K562 (cell line): Measurements from ENCODE around the gene ADAMTS14. TPM values are rescaled to one million over a fixed set of nuclear protein-coding genes. Genes with fewer than 3 reads are reported as not detected.

Experiments used
- ADNP ChIP-seq: fragments of 200-800 bp; sonication (Bioruptor generic); IDR thresholded peaks from 2 replicates; pipeline ENCODE4 v1.6.1; 2016; ENCODE audit warnings: missing genetic modification characterization, missing compliant biosample characterization
- ELF4 ChIP-seq: fragments of 450-650 bp; formaldehyde crosslinking; IDR thresholded peaks from 2 replicates; pipeline ENCODE4 v1.4.0; 2022; ENCODE audit warnings: missing genetic modification characterization
- IFI16 ChIP-seq: fragments of 250-450 bp; sonication (Bioruptor Pico); IDR thresholded peaks from 2 replicates; pipeline ENCODE4 v2.1.2; 2022; ENCODE audit warnings: mild to moderate bottlenecking, inconsistent platforms
- KLF10 ChIP-seq: fragments of 250-450 bp; sonication (Bioruptor Pico); IDR thresholded peaks from 2 replicates; pipeline ENCODE4 v1.6.1; 2021; ENCODE audit warnings: matching md5 sums
- PHF21A ChIP-seq: fragments of 450-650 bp; IDR thresholded peaks from 2 replicates; pipeline ENCODE4 v1.6.1; 2017; ENCODE audit warnings: low read depth, borderline replicate concordance
- SIN3B ChIP-seq: fragments of 450-650 bp; IDR thresholded peaks from 2 replicates; pipeline ENCODE4 v1.6.1; 2017; ENCODE audit warnings: low read depth, mild to moderate bottlenecking, moderate library complexity
- STAT5A ChIP-seq: IDR thresholded peaks from 2 replicates; pipeline ENCODE4 v1.6.1; 2012; ENCODE audit warnings: low read length, inconsistent platforms, borderline replicate concordance
- TAF15 ChIP-seq: fragments of 200-400 bp; formaldehyde crosslinking; IDR thresholded peaks from 2 replicates; pipeline ENCODE4 v1.6.1; 2017; ENCODE audit warnings: mild to moderate bottlenecking, low read depth, low read length, moderate library complexity
- ZNF224 ChIP-seq: sonication (generic); formaldehyde crosslinking; IDR thresholded peaks from 2 replicates; pipeline ENCODE4 v1.8.0; 2022; ENCODE audit warnings: mild to moderate bottlenecking, missing genetic modification reagents
- polyA plus RNA-seq, 8 experiments: library from polyadenylated mRNA; depleted of rRNA in 4 of 8; stranded (reverse) in 5 of 8; unstranded in 3 of 8; fragments of >200 nt; fragmentation: Nextera tagmentation in 2 of 8; fragmentation: Illumina TruSeq in 1 of 8; extraction: Ambion mirVana in 2 of 8; extraction: Trizol in 1 of 8; gene quantifications; 2 replicates each; pipeline versions ENCODE4 v1.2.1 to v1.2.3, GENCODE V29; 2011 to 2014; ENCODE audit warnings: inconsistent platforms in 1 of 8, missing spikeins in 1 of 8
- total RNA-seq, 7 experiments: library from RNA; depleted of rRNA in 6 of 7; stranded (reverse); fragments of >200 nt in 6 of 7; fragmentation: Illumina TruSeq in 2 of 7; extraction: Trizol in 2 of 7; gene quantifications; 2 replicates each; pipeline versions ENCODE4 v1.2.1 to v1.2.3, GENCODE V29; 2011 to 2021; ENCODE audit warnings: low replicate concordance in 1 of 7
- TF ChIP-seq, protein P1 (sequence below): fragments of 450-650 bp; IDR thresholded peaks from 2 replicates; pipeline ENCODE4 v1.6.1; 2016; ENCODE audit warnings: borderline replicate concordance
- TF ChIP-seq, protein P2 (sequence below): fragments of 250-450 bp; sonication (Bioruptor Pico); IDR thresholded peaks from 2 replicates; pipeline ENCODE4 v1.9.0; 2021; ENCODE audit warnings: mild to moderate bottlenecking
- TF ChIP-seq, protein P3 (sequence below): IDR thresholded peaks from 2 replicates; pipeline ENCODE4 v1.6.1; 2012; ENCODE audit warnings: low read depth, low read length, improper control_type of control experiment, borderline replicate concordance
- TF ChIP-seq, protein P4 (sequence below), 2 experiments: fragments of 150-350 bp in 1 of 2; IDR thresholded peaks; 2 replicates each; pipeline ENCODE4 v1.6.1; 2012 to 2016; ENCODE audit warnings: low read depth in 2 of 2, low read length in 2 of 2, mild to moderate bottlenecking in 1 of 2, moderate library complexity in 1 of 2
- TF ChIP-seq, protein P5 (sequence below), 2 experiments: fragments of 450-650 bp in 1 of 2; sonication (generic) in 1 of 2; formaldehyde crosslinking; conservative IDR thresholded peaks; 2 replicates each; pipeline versions ENCODE4 v1.4.0 to v1.8.1; 2020 to 2022; ENCODE audit warnings: mild to moderate bottlenecking in 1 of 2, missing genetic modification reagents in 1 of 2
- TF ChIP-seq, protein P6 (sequence below): fragments of 150-350 bp; conservative IDR thresholded peaks from 2 replicates; pipeline ENCODE4 v1.6.1; 2014; ENCODE audit warnings: low read length
- TF ChIP-seq, protein P7 (sequence below): fragments of 250-450 bp; sonication (Bioruptor Pico); IDR thresholded peaks from 2 replicates; pipeline ENCODE4 v1.4.0; 2020

The ADAMTS14 gene
- total and polyA plus RNA-seq, 9 of the 15 experiments (the other 6 are each of a cell fraction or from before 2014, with no cell fraction given), result 0.04 to 37.4 (median 15.9) TPM

DNA sequence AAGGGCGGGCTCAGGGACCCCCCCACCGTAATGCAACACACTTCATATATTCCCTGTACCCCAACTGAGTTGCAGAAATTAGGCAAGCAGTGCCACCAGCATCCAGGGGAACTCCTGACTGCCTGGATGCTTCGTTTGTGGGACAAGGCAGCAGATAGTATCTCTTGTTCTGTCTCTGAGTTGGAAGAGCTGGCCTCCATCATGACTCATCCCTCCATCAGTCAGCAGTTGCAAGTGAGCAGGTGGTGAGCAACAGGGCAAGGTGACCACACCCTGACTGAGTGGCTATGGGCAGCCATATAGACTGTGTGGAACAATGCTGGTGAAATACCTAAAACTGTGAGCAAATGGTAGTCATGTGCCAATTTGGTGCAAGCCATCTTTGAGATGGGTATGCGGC lies 22.8 kb upstream of the ADAMTS14 start (continued):
- TF ChIP-seq ELF4 (CRISPR knock-in tag) (peak; percentile 75; the same call in 1 of the 2 replicates), PHF21A (no peak), SIN3B (no peak), KLF10 (CRISPR knock-in tag) (no peak), IFI16 (no peak), STAT5A (no peak), TAF15 (no peak), ZNF224 (no peak), ADNP (tag) (no peak)
- TF ChIP-seq, protein P1, sequence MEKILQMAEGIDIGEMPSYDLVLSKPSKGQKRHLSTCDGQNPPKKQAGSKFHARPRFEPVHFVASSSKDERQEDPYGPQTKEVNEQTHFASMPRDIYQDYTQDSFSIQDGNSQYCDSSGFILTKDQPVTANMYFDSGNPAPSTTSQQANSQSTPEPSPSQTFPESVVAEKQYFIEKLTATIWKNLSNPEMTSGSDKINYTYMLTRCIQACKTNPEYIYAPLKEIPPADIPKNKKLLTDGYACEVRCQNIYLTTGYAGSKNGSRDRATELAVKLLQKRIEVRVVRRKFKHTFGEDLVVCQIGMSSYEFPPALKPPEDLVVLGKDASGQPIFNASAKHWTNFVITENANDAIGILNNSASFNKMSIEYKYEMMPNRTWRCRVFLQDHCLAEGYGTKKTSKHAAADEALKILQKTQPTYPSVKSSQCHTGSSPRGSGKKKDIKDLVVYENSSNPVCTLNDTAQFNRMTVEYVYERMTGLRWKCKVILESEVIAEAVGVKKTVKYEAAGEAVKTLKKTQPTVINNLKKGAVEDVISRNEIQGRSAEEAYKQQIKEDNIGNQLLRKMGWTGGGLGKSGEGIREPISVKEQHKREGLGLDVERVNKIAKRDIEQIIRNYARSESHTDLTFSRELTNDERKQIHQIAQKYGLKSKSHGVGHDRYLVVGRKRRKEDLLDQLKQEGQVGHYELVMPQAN, result no peak
- TF ChIP-seq, protein P2, sequence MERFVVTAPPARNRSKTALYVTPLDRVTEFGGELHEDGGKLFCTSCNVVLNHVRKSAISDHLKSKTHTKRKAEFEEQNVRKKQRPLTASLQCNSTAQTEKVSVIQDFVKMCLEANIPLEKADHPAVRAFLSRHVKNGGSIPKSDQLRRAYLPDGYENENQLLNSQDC (CRISPR knock-in tag), result no peak
- TF ChIP-seq, protein P3, sequence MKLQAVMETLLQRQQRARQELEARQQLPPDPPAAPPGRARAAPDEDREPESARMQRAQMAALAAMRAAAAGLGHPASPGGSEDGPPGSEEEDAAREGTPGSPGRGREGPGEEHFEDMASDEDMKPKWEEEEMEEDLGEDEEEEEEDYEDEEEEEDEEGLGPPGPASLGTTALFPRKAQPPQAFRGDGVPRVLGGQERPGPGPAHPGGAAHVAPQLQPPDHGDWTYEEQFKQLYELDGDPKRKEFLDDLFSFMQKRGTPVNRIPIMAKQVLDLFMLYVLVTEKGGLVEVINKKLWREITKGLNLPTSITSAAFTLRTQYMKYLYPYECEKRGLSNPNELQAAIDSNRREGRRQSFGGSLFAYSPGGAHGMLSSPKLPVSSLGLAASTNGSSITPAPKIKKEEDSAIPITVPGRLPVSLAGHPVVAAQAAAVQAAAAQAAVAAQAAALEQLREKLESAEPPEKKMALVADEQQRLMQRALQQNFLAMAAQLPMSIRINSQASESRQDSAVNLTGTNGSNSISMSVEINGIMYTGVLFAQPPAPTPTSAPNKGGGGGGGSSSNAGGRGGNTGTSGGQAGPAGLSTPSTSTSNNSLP, result no peak
- TF ChIP-seq, protein P4, sequence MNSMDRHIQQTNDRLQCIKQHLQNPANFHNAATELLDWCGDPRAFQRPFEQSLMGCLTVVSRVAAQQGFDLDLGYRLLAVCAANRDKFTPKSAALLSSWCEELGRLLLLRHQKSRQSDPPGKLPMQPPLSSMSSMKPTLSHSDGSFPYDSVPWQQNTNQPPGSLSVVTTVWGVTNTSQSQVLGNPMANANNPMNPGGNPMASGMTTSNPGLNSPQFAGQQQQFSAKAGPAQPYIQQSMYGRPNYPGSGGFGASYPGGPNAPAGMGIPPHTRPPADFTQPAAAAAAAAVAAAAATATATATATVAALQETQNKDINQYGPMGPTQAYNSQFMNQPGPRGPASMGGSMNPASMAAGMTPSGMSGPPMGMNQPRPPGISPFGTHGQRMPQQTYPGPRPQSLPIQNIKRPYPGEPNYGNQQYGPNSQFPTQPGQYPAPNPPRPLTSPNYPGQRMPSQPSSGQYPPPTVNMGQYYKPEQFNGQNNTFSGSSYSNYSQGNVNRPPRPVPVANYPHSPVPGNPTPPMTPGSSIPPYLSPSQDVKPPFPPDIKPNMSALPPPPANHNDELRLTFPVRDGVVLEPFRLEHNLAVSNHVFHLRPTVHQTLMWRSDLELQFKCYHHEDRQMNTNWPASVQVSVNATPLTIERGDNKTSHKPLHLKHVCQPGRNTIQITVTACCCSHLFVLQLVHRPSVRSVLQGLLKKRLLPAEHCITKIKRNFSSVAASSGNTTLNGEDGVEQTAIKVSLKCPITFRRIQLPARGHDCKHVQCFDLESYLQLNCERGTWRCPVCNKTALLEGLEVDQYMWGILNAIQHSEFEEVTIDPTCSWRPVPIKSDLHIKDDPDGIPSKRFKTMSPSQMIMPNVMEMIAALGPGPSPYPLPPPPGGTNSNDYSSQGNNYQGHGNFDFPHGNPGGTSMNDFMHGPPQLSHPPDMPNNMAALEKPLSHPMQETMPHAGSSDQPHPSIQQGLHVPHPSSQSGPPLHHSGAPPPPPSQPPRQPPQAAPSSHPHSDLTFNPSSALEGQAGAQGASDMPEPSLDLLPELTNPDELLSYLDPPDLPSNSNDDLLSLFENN (IDR thresholded peaks at IDR 0.05; ENCODE audit: low read depth in 2 of 2, low read length in 2 of 2), result no peak; a peak in 1 of 4 replicates
- TF ChIP-seq, protein P5, sequence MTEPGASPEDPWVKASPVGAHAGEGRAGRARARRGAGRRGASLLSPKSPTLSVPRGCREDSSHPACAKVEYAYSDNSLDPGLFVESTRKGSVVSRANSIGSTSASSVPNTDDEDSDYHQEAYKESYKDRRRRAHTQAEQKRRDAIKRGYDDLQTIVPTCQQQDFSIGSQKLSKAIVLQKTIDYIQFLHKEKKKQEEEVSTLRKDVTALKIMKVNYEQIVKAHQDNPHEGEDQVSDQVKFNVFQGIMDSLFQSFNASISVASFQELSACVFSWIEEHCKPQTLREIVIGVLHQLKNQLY (CRISPR knock-in tag; conservative IDR thresholded peaks at IDR 0.05), result no peak
- TF ChIP-seq, protein P6, sequence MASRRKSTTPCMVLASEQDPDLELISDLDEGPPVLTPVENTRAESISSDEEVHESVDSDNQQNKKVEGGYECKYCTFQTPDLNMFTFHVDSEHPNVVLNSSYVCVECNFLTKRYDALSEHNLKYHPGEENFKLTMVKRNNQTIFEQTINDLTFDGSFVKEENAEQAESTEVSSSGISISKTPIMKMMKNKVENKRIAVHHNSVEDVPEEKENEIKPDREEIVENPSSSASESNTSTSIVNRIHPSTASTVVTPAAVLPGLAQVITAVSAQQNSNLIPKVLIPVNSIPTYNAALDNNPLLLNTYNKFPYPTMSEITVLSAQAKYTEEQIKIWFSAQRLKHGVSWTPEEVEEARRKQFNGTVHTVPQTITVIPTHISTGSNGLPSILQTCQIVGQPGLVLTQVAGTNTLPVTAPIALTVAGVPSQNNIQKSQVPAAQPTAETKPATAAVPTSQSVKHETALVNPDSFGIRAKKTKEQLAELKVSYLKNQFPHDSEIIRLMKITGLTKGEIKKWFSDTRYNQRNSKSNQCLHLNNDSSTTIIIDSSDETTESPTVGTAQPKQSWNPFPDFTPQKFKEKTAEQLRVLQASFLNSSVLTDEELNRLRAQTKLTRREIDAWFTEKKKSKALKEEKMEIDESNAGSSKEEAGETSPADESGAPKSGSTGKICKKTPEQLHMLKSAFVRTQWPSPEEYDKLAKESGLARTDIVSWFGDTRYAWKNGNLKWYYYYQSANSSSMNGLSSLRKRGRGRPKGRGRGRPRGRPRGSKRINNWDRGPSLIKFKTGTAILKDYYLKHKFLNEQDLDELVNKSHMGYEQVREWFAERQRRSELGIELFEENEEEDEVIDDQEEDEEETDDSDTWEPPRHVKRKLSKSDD, result no peak
- TF ChIP-seq, protein P7, sequence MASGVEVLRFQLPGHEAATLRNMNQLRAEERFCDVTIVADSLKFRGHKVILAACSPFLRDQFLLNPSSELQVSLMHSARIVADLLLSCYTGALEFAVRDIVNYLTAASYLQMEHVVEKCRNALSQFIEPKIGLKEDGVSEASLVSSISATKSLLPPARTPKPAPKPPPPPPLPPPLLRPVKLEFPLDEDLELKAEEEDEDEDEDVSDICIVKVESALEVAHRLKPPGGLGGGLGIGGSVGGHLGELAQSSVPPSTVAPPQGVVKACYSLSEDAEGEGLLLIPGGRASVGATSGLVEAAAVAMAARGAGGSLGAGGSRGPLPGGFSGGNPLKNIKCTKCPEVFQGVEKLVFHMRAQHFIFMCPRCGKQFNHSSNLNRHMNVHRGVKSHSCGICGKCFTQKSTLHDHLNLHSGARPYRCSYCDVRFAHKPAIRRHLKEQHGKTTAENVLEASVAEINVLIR (CRISPR knock-in tag), result no peak
